ENCODE data around the gene PFKP.

The PFKP gene

DNA sequence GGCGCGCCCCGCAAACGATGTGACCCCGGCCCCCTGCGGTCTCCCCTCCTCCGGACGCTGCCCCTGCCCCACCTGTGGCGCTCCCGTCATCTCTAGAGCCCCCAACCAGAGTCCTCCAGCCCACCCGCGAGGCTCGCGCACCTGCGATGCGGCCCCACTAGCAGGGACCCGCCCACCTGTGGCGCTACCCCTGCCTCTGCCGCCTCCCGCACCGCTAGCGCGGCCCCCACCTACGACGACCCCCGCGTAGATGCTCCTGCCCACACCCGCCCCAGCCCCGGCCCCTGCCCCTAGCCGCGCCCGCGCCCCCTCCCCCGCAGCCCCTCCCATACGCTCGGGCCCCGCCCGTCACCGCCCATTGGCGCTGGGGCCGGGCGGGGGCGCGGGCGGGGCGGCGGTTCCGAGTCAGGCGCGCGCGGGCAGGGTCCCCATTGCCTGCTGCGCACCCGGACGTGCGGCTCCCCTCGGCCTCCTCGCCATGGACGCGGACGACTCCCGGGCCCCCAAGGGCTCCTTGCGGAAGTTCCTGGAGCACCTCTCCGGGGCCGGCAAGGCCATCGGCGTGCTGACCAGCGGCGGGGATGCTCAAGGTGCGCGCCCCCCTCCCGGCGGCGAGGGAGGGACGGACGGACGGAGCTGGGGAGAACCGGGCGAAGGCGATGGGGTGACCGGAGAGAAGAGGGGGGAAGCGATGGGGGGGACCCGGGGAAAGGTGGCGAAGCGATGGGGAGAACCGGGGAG lies at the start of gene PFKP:
PFKP (plus strand) TSS at position 431 of the 741 bp plus-strand sequence; CDS start at position 479, 48 bp downstream.
- DNase-seq = peak; percentile 72 to 80

- no peak for DNase-seq
These were observed 49.1 kb upstream of the PFKP start for GRCh38 chr10:3018247-3018646.

GRCh38 chr10:3020311-3020710 lies 47.0 kb upstream of the PFKP start:
- DNase-seq = no peak

DNA sequence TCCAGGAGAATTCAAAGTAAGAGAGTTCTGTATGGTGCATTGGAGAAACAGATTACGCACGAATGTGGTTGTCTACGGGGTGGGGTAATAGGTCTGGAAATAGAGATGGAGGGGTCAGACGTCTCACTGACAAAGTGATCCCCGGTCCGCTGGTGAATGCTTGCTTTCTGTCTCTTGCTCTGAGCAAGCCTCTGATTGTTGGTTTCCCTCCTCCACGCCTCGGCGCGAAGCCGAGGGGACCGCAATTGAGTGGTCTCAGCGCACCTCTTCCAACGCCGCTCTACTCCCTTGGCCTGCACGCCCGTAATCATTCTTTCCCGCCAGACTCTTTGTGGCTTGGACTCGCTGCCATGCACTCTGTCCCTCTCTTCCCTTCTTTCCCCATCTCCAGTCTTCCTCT lies 46.5 kb upstream of the PFKP start:
- no peak for DNase-seq

GRCh38 chr10:3022027-3022426 lies 45.3 kb upstream of the PFKP start:
- DNase-seq = no peak

- no peak for DNase-seq
These were observed 43.5 kb upstream of the PFKP start for GRCh38 chr10:3023892-3024291.

DNA sequence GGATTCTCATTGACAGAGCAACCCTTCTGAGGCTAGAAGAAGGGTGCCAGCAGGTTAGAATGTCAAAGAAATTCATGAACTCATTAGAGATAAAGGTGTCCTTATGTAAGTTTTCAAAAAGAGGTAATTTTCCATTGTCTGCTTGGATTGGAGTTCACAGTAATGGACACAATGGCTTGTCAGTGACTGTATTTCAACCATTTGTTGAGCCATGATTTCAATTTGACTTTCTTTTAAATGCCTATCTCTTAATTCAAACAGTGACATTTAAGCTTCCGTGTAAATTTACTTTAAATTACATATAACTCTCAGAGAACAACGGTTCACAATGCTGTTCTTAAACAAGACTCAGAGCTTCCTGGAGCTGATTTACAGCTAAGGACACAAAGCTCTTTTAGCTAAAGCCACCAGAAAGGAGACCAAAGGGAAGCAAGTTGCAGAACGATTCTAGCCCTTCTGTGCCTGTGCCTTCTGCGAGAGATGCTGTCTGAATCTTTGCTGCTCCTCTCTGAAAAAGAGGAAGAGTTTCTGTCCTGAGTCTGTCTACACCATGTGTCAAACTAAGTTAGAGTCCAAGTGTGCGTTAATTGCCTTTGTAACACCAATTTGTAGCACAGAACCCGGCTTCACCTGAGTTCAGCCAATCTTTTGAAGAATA lies 42.2 kb upstream of the PFKP start:
- no peak for DNase-seq

GRCh38 chr10:3027866-3028265 lies 39.5 kb upstream of the PFKP start:
- no peak for DNase-seq

- no peak for DNase-seq
These were observed 38.9 kb upstream of the PFKP start for GRCh38 chr10:3028441-3028840.

DNA sequence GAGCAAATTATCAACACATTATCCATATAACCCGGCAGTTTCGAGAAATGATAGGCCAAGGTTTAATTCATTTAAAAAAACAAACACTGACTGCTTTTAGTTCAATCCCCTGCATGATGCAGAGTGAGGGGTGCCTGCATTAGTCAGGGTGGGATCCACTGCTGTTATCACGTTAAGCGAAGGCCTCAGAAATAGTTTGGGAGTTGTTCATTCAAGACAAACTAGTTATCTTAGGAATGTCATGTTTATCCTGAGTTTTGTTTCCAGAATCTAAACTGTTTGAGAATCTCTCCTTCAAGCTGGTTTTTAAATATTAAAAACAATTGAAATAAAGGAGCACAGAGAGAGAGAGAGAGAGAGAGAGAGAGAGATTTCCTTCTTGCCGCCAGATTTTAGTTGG lies 36.6 kb upstream of the PFKP start:
- no peak for DNase-seq

GRCh38 chr10:3031490-3031889 lies 35.9 kb upstream of the PFKP start:
- DNase-seq = no peak

DNA sequence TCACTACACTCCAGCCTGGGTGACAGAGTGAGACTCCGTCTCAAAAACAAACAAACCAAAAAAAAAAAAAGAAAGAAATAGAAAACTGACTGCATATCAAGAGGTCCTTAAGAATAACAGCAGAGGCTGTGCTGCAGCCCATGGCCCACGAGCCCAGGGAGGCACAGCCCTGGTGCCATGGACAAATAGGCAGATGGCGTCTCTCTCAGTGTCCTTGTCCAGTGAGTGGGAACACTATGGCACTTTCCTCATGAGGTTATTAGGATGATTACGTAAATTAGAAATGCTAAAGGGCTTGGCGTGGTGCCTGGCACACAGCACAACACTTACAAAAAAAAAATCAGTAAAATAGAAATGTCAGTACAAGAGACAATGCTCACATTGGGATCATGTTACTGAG lies 33.4 kb upstream of the PFKP start:
- no peak for DNase-seq

- no peak for DNase-seq
These were observed 32.7 kb upstream of the PFKP start for GRCh38 chr10:3034616-3035015.

- no peak for DNase-seq
These were observed 31.0 kb upstream of the PFKP start for GRCh38 chr10:3036155-3037021.

DNA sequence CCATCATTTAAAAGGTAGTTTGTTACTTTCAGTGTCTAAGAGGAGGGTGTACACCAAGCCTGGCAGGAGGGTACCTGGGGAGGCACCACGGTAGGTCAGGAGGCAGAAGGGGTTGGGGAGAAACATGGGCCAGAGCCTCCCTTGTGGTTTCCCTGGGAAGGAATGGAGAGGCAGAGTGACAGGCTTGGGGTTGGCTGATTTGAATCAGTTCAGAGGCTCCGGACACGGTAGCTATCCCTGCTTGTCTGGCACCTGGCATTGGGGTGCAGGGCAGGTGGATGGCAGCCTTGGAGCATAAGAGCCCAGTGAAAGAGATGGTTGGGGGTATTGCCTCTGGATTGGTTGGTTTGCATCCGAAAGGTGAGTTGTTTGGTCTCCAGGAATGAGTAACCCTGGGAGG lies 30.2 kb upstream of the PFKP start:
- DNase-seq = no peak

- no peak for DNase-seq
These were observed 27.3 kb upstream of the PFKP start for GRCh38 chr10:3040069-3040468.

- no peak for DNase-seq
These were observed 24.8 kb upstream of the PFKP start for GRCh38 chr10:3042589-3042988.

GRCh38 chr10:3043512-3044368 lies 23.6 kb upstream of the PFKP start:
- DNase-seq = peak; percentile 53 to 60

GRCh38 chr10:3045471-3046209 lies 21.7 kb upstream of the PFKP start:
- DNase-seq = no peak

- no peak for DNase-seq
These were observed 21.1 kb upstream of the PFKP start for GRCh38 chr10:3046210-3046779.

GRCh38 chr10:3046981-3047547 lies 20.3 kb upstream of the PFKP start:
- DNase-seq = no peak

All from stimulated activated CD4-positive, alpha-beta T cell treated with anti-CD3 and anti-CD28 coated beads, Interleukin-2, amount 100 ng/mL, for 24 hours (primary cell).